H1 (cell line): ENCODE measurements around the gene WFDC11. TPM values are rescaled to one million over a fixed set of nuclear protein-coding genes. Genes with fewer than 3 reads are reported as not detected.

Source experiments
- CTCF ChIA-PET: fragments of 300-600 bp; sonication (Branson Sonifier 250); formaldehyde crosslinking; loops from one replicate; lab custom pipeline; 2021; ENCODE audit not compliant: partially characterized antibody; lab: Charles Lee
- POLR2A ChIA-PET: fragments of 300-600 bp; sonication (Branson Sonifier 250); formaldehyde crosslinking; loops from one replicate; lab custom pipeline; 2021; ENCODE audit warnings: inconsistent platforms; ENCODE audit not compliant: partially characterized antibody; lab: Charles Lee
- DNase-seq, 2 experiments: peaks; one replicate each; pipeline versions ENCODE4 v3.0.0 to v3.0.0-alpha.2; 2010 to 2022; ENCODE audit warnings: low spot score in 2 of 2, low read depth in 1 of 2, mixed read lengths in 1 of 2
- FAIRE-seq: peaks from 2 replicates; lab custom pipeline; 2011; peaks lifted over from hg19 to GRCh38; lab: Jason Lieb, UNC
- H2AFZ ChIP-seq: 2 replicates; pipeline ENCODE4 v1.8.1; 2012; ENCODE audit warnings: low read length, inconsistent platforms
- H2AK5ac ChIP-seq: 2 replicates; pipeline ENCODE4 v1.6.1; 2013; ENCODE audit warnings: low read depth, low read length
- H2BK120ac ChIP-seq: replicated peaks from 2 replicates; pipeline ENCODE3; 2013; ENCODE audit warnings: low read depth, low read length, inconsistent platforms
- H2BK12ac ChIP-seq: 2 replicates; pipeline ENCODE4 v1.6.1; 2013; ENCODE audit warnings: low read depth, low read length
- H2BK15ac ChIP-seq: 2 replicates; pipeline ENCODE4 v1.6.1; 2013; ENCODE audit warnings: low read length
- H2BK20ac ChIP-seq: 2 replicates; pipeline ENCODE4 v1.6.1; 2013; ENCODE audit warnings: low read length
- H2BK5ac ChIP-seq: 2 replicates; pipeline ENCODE4 v1.6.1; 2013; ENCODE audit warnings: low read depth, low read length
- H3K14ac ChIP-seq: 2 replicates; pipeline ENCODE4 v1.6.1; 2013; ENCODE audit warnings: inconsistent platforms; ENCODE audit not compliant: insufficient read length
- H3K18ac ChIP-seq: 2 replicates; pipeline ENCODE4 v1.6.1; 2013; ENCODE audit warnings: low read length; ENCODE audit errors: extremely low read depth
- H3K23ac ChIP-seq: 2 replicates; pipeline ENCODE4 v1.6.1; 2013; ENCODE audit warnings: inconsistent platforms; ENCODE audit not compliant: insufficient read length
- H3K23me2 ChIP-seq: 2 replicates; pipeline ENCODE4 v1.6.1; 2013; ENCODE audit warnings: low read depth, low read length
- H3K27ac ChIP-seq: 2 replicates; pipeline ENCODE4 v1.6.1; 2011; ENCODE audit warnings: low read depth, low read length, inconsistent platforms
- H3K27me3 ChIP-seq, 4 experiments: replicated peaks in 1 of 4; 1 replicate in 1 of 4; 2 replicates in 3 of 4; pipeline versions ENCODE4 v1.6.1 to v1.8.1; 2011 to 2013; ENCODE audit warnings: low read length in 3 of 4, mild to moderate bottlenecking in 3 of 4, inconsistent platforms in 2 of 4, mixed read lengths in 2 of 4, moderate library complexity in 1 of 4; ENCODE audit not compliant: control insufficient read depth in 3 of 4, insufficient read depth in 3 of 4; ENCODE audit errors: extremely low read depth in 1 of 4
- H3K36me3 ChIP-seq, 4 experiments: 2 replicates each; pipeline versions ENCODE4 v1.6.1 to v1.8.1; 2011 to 2013; ENCODE audit warnings: mild to moderate bottlenecking in 4 of 4, low read length in 3 of 4, moderate library complexity in 2 of 4, control low read depth in 1 of 4, inconsistent platforms in 1 of 4; ENCODE audit not compliant: insufficient read depth in 4 of 4, control insufficient read depth in 2 of 4
- H3K4ac ChIP-seq: replicated peaks from 2 replicates; pipeline ENCODE3; 2013; ENCODE audit warnings: low read length, low read depth, mixed read lengths, inconsistent platforms; ENCODE audit not compliant: insufficient read length
- H3K4me1 ChIP-seq, 4 experiments: replicated peaks in 1 of 4; 1 replicate in 1 of 4; 2 replicates in 3 of 4; pipeline versions ENCODE4 v1.6.1 to v1.8.1; 2011 to 2013; ENCODE audit warnings: low read length in 3 of 4, inconsistent platforms in 2 of 4, mixed read lengths in 1 of 4; ENCODE audit not compliant: insufficient read depth in 4 of 4, control insufficient read depth in 3 of 4
- H3K4me2 ChIP-seq, 2 experiments: 2 replicates each; pipeline versions ENCODE4 v1.6.1 to v1.8.1; 2011 to 2013; ENCODE audit warnings: low read depth in 2 of 2, low read length in 2 of 2, control low read depth in 1 of 2, inconsistent platforms in 1 of 2, mild to moderate bottlenecking in 1 of 2; ENCODE audit not compliant: insufficient read depth in 1 of 2
- H3K4me3 ChIP-seq, 4 experiments: fragments of 200-600, 300-600 bp in 1 of 4; sonication (generic), shearing (Covaris generic), sonication (Bioruptor Twin) in 1 of 4; 2 replicates each; pipeline versions ENCODE4 v1.5.1 to v1.8.1; 2011 to 2016; ENCODE audit warnings: low read length in 4 of 4, low read depth in 3 of 4, control low read depth in 2 of 4, inconsistent platforms in 2 of 4, mild to moderate bottlenecking in 2 of 4, mixed read lengths in 1 of 4, moderate library complexity in 1 of 4; ENCODE audit not compliant: insufficient read depth in 2 of 4; ENCODE audit errors: extremely low read depth in 1 of 4
- H3K56ac ChIP-seq: replicated peaks from 2 replicates; pipeline ENCODE3; 2013; ENCODE audit warnings: low read depth, mild to moderate bottlenecking, mixed read lengths, low read length, inconsistent platforms; ENCODE audit not compliant: insufficient read length
- H3K79me1 ChIP-seq: 2 replicates; pipeline ENCODE4 v1.6.1; 2013; ENCODE audit warnings: low read depth, low read length, control low read depth
- H3K79me2 ChIP-seq, 2 experiments: 2 replicates each; pipeline versions ENCODE4 v1.6.1 to v1.8.1; 2012 to 2013; ENCODE audit warnings: low read length in 2 of 2, mild to moderate bottlenecking in 2 of 2, inconsistent platforms in 1 of 2; ENCODE audit not compliant: insufficient read depth in 2 of 2, control insufficient read depth in 1 of 2
- H3K9ac ChIP-seq, 4 experiments: replicated peaks in 1 of 4; 1 replicate in 1 of 4; 2 replicates in 3 of 4; pipeline versions ENCODE4 v1.6.1 to v1.8.1; 2011 to 2013; ENCODE audit warnings: low read depth in 3 of 4, low read length in 3 of 4, control low read depth in 2 of 4, mild to moderate bottlenecking in 2 of 4, moderate library complexity in 2 of 4, inconsistent platforms in 1 of 4; ENCODE audit errors: extremely low read depth in 1 of 4
- H3K9me3 ChIP-seq, 2 experiments: 2 replicates each; pipeline versions ENCODE4 v1.6.1 to v1.8.1; 2012 to 2013; ENCODE audit warnings: mild to moderate bottlenecking in 2 of 2, moderate library complexity in 2 of 2, control low read depth in 1 of 2, inconsistent platforms in 1 of 2, low read depth in 1 of 2, low read length in 1 of 2, mixed read lengths in 1 of 2; ENCODE audit not compliant: insufficient read depth in 2 of 2
- H4K20me1 ChIP-seq, 2 experiments: replicated peaks in 1 of 2; 2 replicates each; pipeline versions ENCODE3 to v1.8.1; 2011 to 2013; ENCODE audit warnings: inconsistent platforms in 2 of 2, low read length in 2 of 2, mild to moderate bottlenecking in 1 of 2; ENCODE audit not compliant: insufficient read depth in 2 of 2, control insufficient read depth in 1 of 2
- H4K5ac ChIP-seq: 2 replicates; pipeline ENCODE4 v1.6.1; 2013; ENCODE audit warnings: low read length, low read depth, mixed read lengths, inconsistent platforms; ENCODE audit not compliant: insufficient read length
- H4K8ac ChIP-seq: 2 replicates; pipeline ENCODE4 v1.8.0; 2013; ENCODE audit warnings: mild to moderate bottlenecking, moderate library complexity, low read length, inconsistent platforms; ENCODE audit not compliant: insufficient read depth; ENCODE audit errors: extremely low read depth
- H4K91ac ChIP-seq: replicated peaks from 2 replicates; pipeline ENCODE3; 2013; ENCODE audit warnings: low read length, mixed read lengths, inconsistent platforms; ENCODE audit not compliant: insufficient read length
- BCL11A ChIP-seq, 2 experiments: IDR thresholded peaks; one replicate each; pipeline ENCODE4 v1.6.1; 2011; ENCODE audit warnings: low read depth in 2 of 2, low read length in 2 of 2, mild to moderate bottlenecking in 2 of 2
- CEBPB ChIP-seq: IDR thresholded peaks from 2 replicates; pipeline ENCODE4 v1.6.1; 2012; ENCODE audit warnings: low read depth, low read length
- CHD2 ChIP-seq: IDR thresholded peaks from 2 replicates; pipeline ENCODE4 v1.6.1; 2012; ENCODE audit warnings: low read length, improper control_type of control experiment
- FOSL1 ChIP-seq: IDR thresholded peaks from 2 replicates; pipeline ENCODE4 v1.6.1; 2011; ENCODE audit warnings: mild to moderate bottlenecking, low read depth, low read length, moderate library complexity; ENCODE audit not compliant: insufficient read depth
- HDAC6 ChIP-seq: IDR thresholded peaks from one replicate; pipeline ENCODE4 v1.7.1; 2012; ENCODE audit warnings: low read depth, mild to moderate bottlenecking, inconsistent platforms, low read length, moderate library complexity
- JUND ChIP-seq: IDR thresholded peaks from 2 replicates; pipeline ENCODE4 v1.6.1; 2011; ENCODE audit warnings: mild to moderate bottlenecking, improper control_type of control experiment, low read length
- KDM5A ChIP-seq: fragments of 200-600 bp; IDR thresholded peaks from 2 replicates; pipeline ENCODE4 v1.7.1; 2012; ENCODE audit warnings: mild to moderate bottlenecking, low read length, inconsistent platforms, mixed read lengths
- RAD21 ChIP-seq, 2 experiments: IDR thresholded peaks in 1 of 2; conservative IDR thresholded peaks in 1 of 2; 2 replicates each; pipeline ENCODE4 v1.6.1; 2011; ENCODE audit warnings: low read depth in 2 of 2, low read length in 2 of 2, improper control_type of control experiment in 1 of 2, inconsistent platforms in 1 of 2, mild to moderate bottlenecking in 1 of 2, moderate library complexity in 1 of 2
- SAP30 ChIP-seq: fragments of 300-600 bp; sonication (generic); IDR thresholded peaks from 2 replicates; pipeline ENCODE4 v1.7.1; 2012; ENCODE audit warnings: low read length, moderate library complexity, mild to moderate bottlenecking, inconsistent platforms; ENCODE audit not compliant: insufficient read depth, insufficient replicate concordance
- SP1 ChIP-seq: IDR thresholded peaks from 2 replicates; pipeline ENCODE4 v1.6.1; 2011; ENCODE audit warnings: low read depth, low read length
- polyA plus RNA-seq, 7 experiments: library from polyadenylated mRNA; depleted of rRNA in 3 of 7; stranded (reverse) in 5 of 7; unstranded in 2 of 7; fragments of >200 nt in 5 of 7; fragments of 200-250 nt in 2 of 7; gene quantifications; 1 replicate in 5 of 7; 2 replicates in 1 of 7; 4 replicates in 1 of 7; pipeline versions ENCODE4 v1.2.1 to v1.2.3, GENCODE V29; 2011 to 2013; ENCODE audit warnings: missing spikeins in 2 of 7, mixed read lengths in 2 of 7
- total RNA-seq: library from RNA; stranded (reverse); fragmentation: NEBNext Ultra II Directional; extraction: Animal tissue kit (Norgen Biotek cat#: 25700); gene quantifications from 2 replicates; pipeline ENCODE4 v1.2.1, GENCODE V29; 2021

The WFDC11 gene
- total and polyA plus RNA-seq, 2 of the 8 experiments (the other 6 are each of a cell fraction or from before 2014, with no cell fraction given), result not detected

- FAIRE-seq (no peak), DNase-seq (no peak)
- Histone ChIP-seq H3K14ac (no peak overlapping the region), H2BK120ac (no peak overlapping the region), H3K4me3 (no peak overlapping the region), H3K79me1 (no peaks in the 10 kb centered on the region), H3K79me2 (no peaks in the 10 kb centered on the region), H3K4me2 (no peak overlapping the region), H3K4ac (no peak overlapping the region), H2BK20ac (no peak overlapping the region), H3K56ac (no peak overlapping the region), H3K23me2 (no peaks in the 10 kb centered on the region), H3K4me1 (peaks cover 0 to 3% (median 0%) of the 10 kb centered on the region in 4 experiments; a peak in 2 of 7 replicates), H2BK12ac (no peak overlapping the region), H3K9me3 (peaks cover 2 to 4% of the 10 kb centered on the region in 2 experiments; a peak in 1 of 4 replicates), H2AFZ (no peak overlapping the region), H4K91ac (no peak overlapping the region), H3K36me3 (no peaks in the 10 kb centered on the region), H3K27me3 (no peaks in the 10 kb centered on the region), H4K20me1 (no peaks in the 10 kb centered on the region), H3K9ac (no peak overlapping the region), H2BK5ac (no peak overlapping the region), H3K27ac (no peak overlapping the region), H3K18ac (no peak overlapping the region), H4K5ac (no peak overlapping the region), H2AK5ac (no peak overlapping the region), H2BK15ac (no peak overlapping the region), H4K8ac (no peak overlapping the region), H3K23ac (no peak overlapping the region)
- POLR2A ChIA-PET, result no interaction called here
- TF ChIP-seq CHD2, result no peak
- TF ChIP-seq CEBPB, result no peak
- no peak for TF ChIP-seq HDAC6
- TF ChIP-seq BCL11A (IDR thresholded peaks at IDR 0.05; ENCODE audit: low read depth in 2 of 2, low read length in 2 of 2), result no peak
- no peak for TF ChIP-seq KDM5A
- no peak for TF ChIP-seq RAD21 (IDR thresholded peaks at IDR 0.05 in 1 of 2, conservative IDR thresholded peaks at IDR 0.05 in 1 of 2; ENCODE audit: low read depth in 2 of 2, low read length in 2 of 2)
- no peak for TF ChIP-seq SAP30
- no peak for TF ChIP-seq FOSL1
- TF ChIP-seq SP1, result no peak
- TF ChIP-seq JUND, result no peak
- CTCF ChIA-PET, result interaction anchor here (0.6 to 3.2 kb wide), 4 partner anchors 11 to 238 kb away, joined by 3 to 20 read pairs (median 4); partner anchors contain the start of gene WFDC10A
Measured at GRCh38 chr20:45612314-45612713, 57.7 kb downstream of the WFDC11 start.
